H9 (cell line): ENCODE results near the gene ARFGAP1. TPM values are rescaled to one million over a fixed set of nuclear protein-coding genes. Genes with fewer than 3 reads are reported as not detected.

Source experiments
- DNase-seq: peaks from one replicate; pipeline ENCODE4 v3.0.0-alpha.2; 2017
- H2AFZ ChIP-seq: one replicate; pipeline ENCODE4 v1.6.1; 2013; ENCODE audit warnings: mild to moderate bottlenecking, low read length, control low read depth, moderate library complexity
- H2AK5ac ChIP-seq: 2 replicates; pipeline ENCODE4 v1.6.1; 2013; ENCODE audit warnings: low read length, control low read depth, mixed read lengths; ENCODE audit not compliant: insufficient read length
- H2BK120ac ChIP-seq: one replicate; pipeline ENCODE4 v1.6.1; 2013; ENCODE audit warnings: low read depth, mild to moderate bottlenecking, low read length, control low read depth, inconsistent platforms; ENCODE audit not compliant: poor library complexity, severe bottlenecking
- H2BK12ac ChIP-seq: 2 replicates; pipeline ENCODE4 v1.6.1; 2013; ENCODE audit warnings: low read length, control low read depth, mixed read lengths, low read depth; ENCODE audit not compliant: insufficient read length
- H2BK15ac ChIP-seq: 2 replicates; pipeline ENCODE4 v1.6.1; 2013; ENCODE audit warnings: low read depth, low read length, control low read depth
- H2BK20ac ChIP-seq: one replicate; pipeline ENCODE4 v1.6.1; 2013; ENCODE audit warnings: low read depth, mild to moderate bottlenecking, low read length, control low read depth, inconsistent platforms; ENCODE audit not compliant: poor library complexity, severe bottlenecking
- H2BK5ac ChIP-seq: 2 replicates; pipeline ENCODE4 v1.6.1; 2013; ENCODE audit warnings: low read length, control low read depth, mixed read lengths; ENCODE audit not compliant: insufficient read length
- H3K14ac ChIP-seq: 2 replicates; pipeline ENCODE4 v1.6.1; 2013; ENCODE audit warnings: low read length, control low read depth; ENCODE audit not compliant: insufficient read depth
- H3K18ac ChIP-seq: 2 replicates; pipeline ENCODE4 v1.6.1; 2013; ENCODE audit warnings: low read depth, mild to moderate bottlenecking, mixed read lengths, low read length, control low read depth; ENCODE audit not compliant: insufficient read length
- H3K23ac ChIP-seq: 2 replicates; pipeline ENCODE4 v1.6.1; 2013; ENCODE audit warnings: low read length, control low read depth, mixed read lengths, low read depth; ENCODE audit not compliant: insufficient read length
- H3K23me2 ChIP-seq: 2 replicates; pipeline ENCODE4 v1.6.1; 2013; ENCODE audit warnings: low read depth, mild to moderate bottlenecking, mixed read lengths, low read length, control low read depth; ENCODE audit not compliant: insufficient read length, poor library complexity, severe bottlenecking
- H3K27ac ChIP-seq: 2 replicates; pipeline ENCODE4 v1.5.1; 2013; ENCODE audit warnings: low read length, control low read depth, mixed read lengths, low read depth; ENCODE audit not compliant: insufficient read length
- H3K27me3 ChIP-seq: 2 replicates; pipeline ENCODE4 v1.6.1; 2013; ENCODE audit warnings: low read length, control low read depth, inconsistent platforms; ENCODE audit not compliant: insufficient read depth
- H3K4ac ChIP-seq: 2 replicates; pipeline ENCODE4 v1.6.1; 2013; ENCODE audit warnings: low read depth, mild to moderate bottlenecking, control low read depth, inconsistent platforms, low read length, moderate library complexity
- H3K4me1 ChIP-seq: 2 replicates; pipeline ENCODE4 v1.6.1; 2013; ENCODE audit warnings: low read length, control low read depth, inconsistent platforms; ENCODE audit not compliant: insufficient read depth
- H3K4me2 ChIP-seq: 2 replicates; pipeline ENCODE4 v1.6.1; 2013; ENCODE audit warnings: low read length, control low read depth, mixed read lengths; ENCODE audit not compliant: insufficient read length, insufficient read depth
- H3K56ac ChIP-seq: 2 replicates; pipeline ENCODE4 v1.6.1; 2013; ENCODE audit warnings: low read depth, mild to moderate bottlenecking, mixed read lengths, low read length, control low read depth; ENCODE audit not compliant: insufficient read length
- H3K79me1 ChIP-seq: 2 replicates; pipeline ENCODE4 v1.6.1; 2013; ENCODE audit warnings: low read depth, mild to moderate bottlenecking, moderate library complexity, low read length, control low read depth, inconsistent platforms; ENCODE audit not compliant: insufficient read depth, poor library complexity, severe bottlenecking
- H3K79me2 ChIP-seq: 2 replicates; pipeline ENCODE4 v1.6.1; 2013; ENCODE audit warnings: low read length, control low read depth, inconsistent platforms; ENCODE audit not compliant: insufficient read depth
- H3K9ac ChIP-seq: 2 replicates; pipeline ENCODE4 v1.6.1; 2013; ENCODE audit warnings: low read length, control low read depth, mixed read lengths; ENCODE audit not compliant: insufficient read length; ENCODE audit errors: extremely low read depth
- H3K9me3 ChIP-seq: one replicate; pipeline ENCODE4 v1.6.1; 2013; ENCODE audit warnings: low read depth, low read length, inconsistent platforms; ENCODE audit not compliant: control insufficient read depth
- H3T11ph ChIP-seq: one replicate; pipeline ENCODE4 v1.6.1; 2013; ENCODE audit warnings: mild to moderate bottlenecking, low read length, control low read depth, inconsistent platforms
- H4K20me1 ChIP-seq: one replicate; pipeline ENCODE4 v1.6.1; 2013; ENCODE audit not compliant: control insufficient read depth, insufficient read length, insufficient read depth
- H4K5ac ChIP-seq: 2 replicates; pipeline ENCODE4 v1.6.1; 2013; ENCODE audit warnings: low read depth, mild to moderate bottlenecking, mixed read lengths, low read length, control low read depth; ENCODE audit not compliant: insufficient read length
- H4K8ac ChIP-seq: replicated peaks from 2 replicates; pipeline ENCODE4 v1.6.1; 2013; ENCODE audit warnings: low read length, control low read depth, mixed read lengths, low read depth; ENCODE audit not compliant: insufficient read length
- H4K91ac ChIP-seq: 2 replicates; pipeline ENCODE4 v1.6.1; 2013; ENCODE audit warnings: low read depth, mild to moderate bottlenecking, moderate library complexity, mixed read lengths, low read length, control low read depth; ENCODE audit not compliant: insufficient read length
- H3K27ac Mint-ChIP-seq, 3 experiments: 2 replicates in 2 of 3; 3 replicates in 1 of 3; pipeline ENCODE4 v1.8.0; 2020 to 2021; ENCODE audit warnings: mixed read lengths in 3 of 3, mild to moderate bottlenecking in 1 of 3, moderate library complexity in 1 of 3
- H3K27me3 Mint-ChIP-seq: 2 replicates; pipeline ENCODE4 v1.8.0; 2021; ENCODE audit warnings: low read depth, mild to moderate bottlenecking, moderate library complexity, mixed read lengths
- H3K36me3 Mint-ChIP-seq, 3 experiments: 2 replicates in 2 of 3; 3 replicates in 1 of 3; pipeline ENCODE4 v1.8.0; 2020 to 2021; ENCODE audit warnings: low read depth in 3 of 3, mixed read lengths in 3 of 3; ENCODE audit not compliant: insufficient read depth in 1 of 3
- H3K4me1 Mint-ChIP-seq, 2 experiments: 2 replicates each; pipeline ENCODE4 v1.8.0; 2020; ENCODE audit warnings: mixed read lengths in 2 of 2
- H3K4me3 Mint-ChIP-seq, 2 experiments: 2 replicates in 1 of 2; 3 replicates in 1 of 2; pipeline ENCODE4 v1.8.0; 2020 to 2021; ENCODE audit warnings: mild to moderate bottlenecking in 2 of 2, mixed read lengths in 2 of 2, moderate library complexity in 1 of 2
- H3K9me3 Mint-ChIP-seq, 2 experiments: 2 replicates in 1 of 2; 3 replicates in 1 of 2; pipeline ENCODE4 v1.8.0; 2020; ENCODE audit warnings: mild to moderate bottlenecking in 2 of 2, mixed read lengths in 2 of 2, moderate library complexity in 1 of 2
- WGBS: extraction: QIAGEN DNeasy Blood & Tissue Kit; methylation state at CpG from one replicate; pipeline ENCODE4 v1.1.7; 2013; ENCODE audit warnings: missing lambda C conversion rate, low lambda C conversion rate, mixed read lengths; ENCODE audit not compliant: insufficient read length; ENCODE audit errors: extremely low coverage; 5-methylcytosine and 5-hydroxymethylcytosine counted together
- total RNA-seq: library from RNA; stranded (reverse); gene quantifications from 2 replicates; pipeline ENCODE4 v1.2.1, GENCODE V29; 2021
- TF ChIP-seq, protein P1 (sequence below): fragments of 200-600 bp; sonication (generic); conservative IDR thresholded peaks from 3 replicates; pipeline ENCODE4 v1.8.0; 2021; ENCODE audit warnings: antibody characterized with exemption, mild to moderate bottlenecking

The ARFGAP1 gene
- total RNA-seq, 1 experiment from 2014 or later, result 114 TPM

DNA sequence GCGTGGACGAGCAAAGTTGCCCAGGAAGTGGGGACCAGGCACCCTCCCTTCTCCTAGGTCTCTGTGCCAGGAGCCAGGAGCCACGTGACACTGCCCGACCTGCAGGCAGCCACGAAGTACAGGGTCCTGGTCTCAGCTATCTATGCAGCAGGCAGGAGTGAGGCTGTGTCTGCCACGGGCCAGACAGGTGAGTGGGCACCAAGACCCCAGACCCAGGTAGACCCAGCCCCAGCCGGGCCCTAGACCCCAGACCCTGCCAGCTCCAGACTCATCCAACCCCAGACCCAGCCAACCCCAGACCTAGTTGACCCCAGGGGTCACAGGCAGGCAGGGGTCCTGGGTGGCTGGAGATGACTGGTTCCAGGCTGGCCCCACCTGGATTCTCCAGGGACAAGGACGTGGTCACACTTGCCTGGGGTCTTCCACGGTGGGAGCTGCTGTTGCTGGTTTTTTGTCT, 41.4 kb downstream of the ARFGAP1 start:
- no peak for DNase-seq
- WGBS, result no CpG with 5 or more reads among the region's 9 CpGs
- no peak overlapping the region for H3K9ac ChIP-seq

More for the DNA sequence above, 41.4 kb downstream of the ARFGAP1 start:
- Histone ChIP-seq H2BK15ac (no peak overlapping the region), H2AFZ (no peak overlapping the region), H2BK12ac (no peak overlapping the region), H3K4me1 (no peaks in the 10 kb centered on the region), H3K18ac (no peak overlapping the region), H3K27me3 (no peaks in the 10 kb centered on the region), H4K5ac (no peak overlapping the region), H2BK20ac (no peak overlapping the region), H3K4me2 (no peak overlapping the region), H3K79me2 (no peaks in the 10 kb centered on the region), H4K20me1 (no peaks in the 10 kb centered on the region), H3K23me2 (no peaks in the 10 kb centered on the region), H3K4ac (no peak overlapping the region), H3K9me3 (no peaks in the 10 kb centered on the region), H3K79me1 (no peaks in the 10 kb centered on the region), H4K91ac (no peak overlapping the region), H2BK120ac (no peak overlapping the region), H3K14ac (no peak overlapping the region; the same call in 1 of the 2 replicates), H4K8ac (no peak overlapping the region), H2AK5ac (no peak overlapping the region), H3T11ph (no peak overlapping the region), H2BK5ac (no peak overlapping the region), H3K56ac (no peak overlapping the region), H3K27ac (no peak overlapping the region), H3K23ac (no peak overlapping the region)
- Mint-ChIP-seq H3K27ac (no peak overlapping the region), H3K9me3 (no peaks in the 10 kb centered on the region), H3K27me3 (no peaks in the 10 kb centered on the region; the same call in 1 of the 2 replicates), H3K4me3 (no peak overlapping the region), H3K4me1 (peaks cover 4% of the 10 kb centered on the region in 2 experiments; a peak in 3 of 4 replicates), H3K36me3 (no peaks in the 10 kb centered on the region)
- TF ChIP-seq, protein P1, sequence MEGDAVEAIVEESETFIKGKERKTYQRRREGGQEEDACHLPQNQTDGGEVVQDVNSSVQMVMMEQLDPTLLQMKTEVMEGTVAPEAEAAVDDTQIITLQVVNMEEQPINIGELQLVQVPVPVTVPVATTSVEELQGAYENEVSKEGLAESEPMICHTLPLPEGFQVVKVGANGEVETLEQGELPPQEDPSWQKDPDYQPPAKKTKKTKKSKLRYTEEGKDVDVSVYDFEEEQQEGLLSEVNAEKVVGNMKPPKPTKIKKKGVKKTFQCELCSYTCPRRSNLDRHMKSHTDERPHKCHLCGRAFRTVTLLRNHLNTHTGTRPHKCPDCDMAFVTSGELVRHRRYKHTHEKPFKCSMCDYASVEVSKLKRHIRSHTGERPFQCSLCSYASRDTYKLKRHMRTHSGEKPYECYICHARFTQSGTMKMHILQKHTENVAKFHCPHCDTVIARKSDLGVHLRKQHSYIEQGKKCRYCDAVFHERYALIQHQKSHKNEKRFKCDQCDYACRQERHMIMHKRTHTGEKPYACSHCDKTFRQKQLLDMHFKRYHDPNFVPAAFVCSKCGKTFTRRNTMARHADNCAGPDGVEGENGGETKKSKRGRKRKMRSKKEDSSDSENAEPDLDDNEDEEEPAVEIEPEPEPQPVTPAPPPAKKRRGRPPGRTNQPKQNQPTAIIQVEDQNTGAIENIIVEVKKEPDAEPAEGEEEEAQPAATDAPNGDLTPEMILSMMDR, result no peak
